Right lobe of liver (tissue), 6 donors: ENCODE measurements around the gene ZFP36. TPM values are rescaled to one million over a fixed set of nuclear protein-coding genes. Genes with fewer than 3 reads are reported as not detected.

Source experiments
- ATAC-seq, 4 donors: fragments of 200-7000 bp; cut with Tn5 transposase; one replicate each; pipeline ENCODE4 v1.9.1; 2020; ENCODE audit warnings: mild to moderate bottlenecking in 4 of 4, moderate library complexity in 4 of 4
- DNase-seq, 3 donors: peaks; one replicate each; pipeline ENCODE4 v3.0.0-alpha.2; 2020
- H3K27ac ChIP-seq, 3 donors: fragments of 200-600 bp; one replicate each; pipeline ENCODE4 v1.8.0; 2022
- H3K27me3 ChIP-seq, 2 donors: fragments of 200-600 bp; one replicate each; pipeline ENCODE4 v1.8.0; 2022
- H3K36me3 ChIP-seq, 4 donors: fragments of 200-600 bp; sonication (generic) in 1 of 4; one replicate each; pipeline versions ENCODE4 v1.5.1 to v1.8.0; 2017 to 2022; ENCODE audit warnings: control low read depth in 1 of 4
- H3K4me1 ChIP-seq, 4 donors: fragments of 200-600 bp; sonication (generic) in 1 of 4; one replicate each; pipeline versions ENCODE4 v1.5.1 to v1.8.0; 2017 to 2022; ENCODE audit warnings: control low read depth in 1 of 4
- H3K4me3 ChIP-seq, 3 donors: fragments of 200-600 bp; one replicate each; pipeline ENCODE4 v1.8.0; 2022
- H3K9me3 ChIP-seq, 4 donors: fragments of 200-600 bp; sonication (generic) in 1 of 4; one replicate each; pipeline versions ENCODE4 v1.5.1 to v1.8.0; 2017 to 2022; ENCODE audit warnings: control low read depth in 1 of 4
- CTCF ChIP-seq, 4 donors: fragments of 200-600 bp in 3 of 4; fragments of 450-650 bp in 1 of 4; IDR thresholded peaks; one replicate each; pipeline versions ENCODE4 v1.5.1 to v1.8.0; 2016 to 2022; ENCODE audit warnings: antibody characterized with exemption in 4 of 4, mild to moderate bottlenecking in 2 of 4
- POLR2A ChIP-seq: fragments of 450-650 bp; IDR thresholded peaks from one replicate; pipeline ENCODE4 v1.6.1; 2017; ENCODE audit warnings: antibody characterized with exemption, mild to moderate bottlenecking
- WGBS: methylation state at CpG from one replicate; pipeline ENCODE4 v1.1.6; 2018; ENCODE audit warnings: low coverage, low lambda C conversion rate; ENCODE audit not compliant: insufficient coverage; ENCODE audit errors: missing lambda C conversion rate; 5-methylcytosine and 5-hydroxymethylcytosine counted together
- intact Hi-C, 2 donors: fragments of 100-400 bp; cut with DNase I; formaldehyde crosslinking; loops; one replicate each; pipeline versions ENCODE4 v1.11.2 to v1.14.1; 2022
- total RNA-seq, 6 experiments: library from RNA; depleted of rRNA in 2 of 6; stranded (reverse); fragments of >200 nt in 2 of 6; fragmentation: NEBNext Ultra II Directional in 3 of 6; extraction: Animal tissue kit (Norgen Biotek cat#: 25700) in 3 of 6; gene quantifications; one replicate each; pipeline versions ENCODE4 v1.1.0 to v1.2.4, GENCODE V29; 2016 to 2023
- donor health status: DM: no; HTN: yes; CAD: no.
- donor health status: DM: no; HTN: no; CAD: no.
- donor health status: DM: no; HTN: no; CAD: no.
- donor health status: DM: no; HTN: yes; CAD: no.
- donor health status: DM: no; HTN: yes; CAD: no.

ZFP36 gene
- total RNA-seq, 6 experiments from 2014 or later, result 28.3 to 156 (median 91.7) TPM

- no peak for ATAC-seq
- H3K4me1 ChIP-seq, result peaks cover 0 to 33% (median 15%) of the 10 kb centered on the region in 4 donors
Observed at GRCh38 chr19:39405261-39405957, 1.2 kb upstream of the ZFP36 start.

GRCh38 chr19:39405958-39406655, 540 bp upstream of the ZFP36 start:
- intact Hi-C loops, result no loop called here
- peaks cover 0 to 26% (median 13%) of the 10 kb centered on the region in 4 donors for H3K4me1 ChIP-seq
- WGBS, result 8% methylated on average over 22 of the region's 22 CpGs
- TF ChIP-seq POLR2A (no peak), CTCF (IDR thresholded peaks at IDR 0.05) (no peak)
- no peaks in the 10 kb centered on the region for H3K9me3 ChIP-seq
- no peaks in the 10 kb centered on the region for H3K27me3 ChIP-seq
- peak in 3 of 4 donors; percentile 0 to 1 (median 0) for ATAC-seq
- H3K4me3 ChIP-seq, result peak overlapping the region; percentile 84 to 99 (median 97)
- no peak for DNase-seq
- H3K36me3 ChIP-seq, result peaks cover 0 to 11% (median 7%) of the 10 kb centered on the region in 4 donors
- H3K27ac ChIP-seq, result peak overlapping the region; percentile 93 to 100 (median 99)

More at GRCh38 chr19:39405261-39405957, 1.2 kb upstream of the ZFP36 start:
- peak in 1 of 3 donors; percentile 57 for DNase-seq
- H3K9me3 ChIP-seq, result no peaks in the 10 kb centered on the region
- WGBS, result 93% methylated on average over 7 of the region's 17 CpGs
- peak overlapping the region; percentile 93 to 100 (median 99) for H3K27ac ChIP-seq
- intact Hi-C loops, result no loop called here
- TF ChIP-seq POLR2A (no peak), CTCF (IDR thresholded peaks at IDR 0.05) (no peak)
- H3K27me3 ChIP-seq, result no peaks in the 10 kb centered on the region
- peaks cover 0 to 11% (median 7%) of the 10 kb centered on the region in 4 donors for H3K36me3 ChIP-seq
- H3K4me3 ChIP-seq, result peak overlapping the region in 1 of 3 donors; percentile 84

GRCh38 chr19:39407410-39407659, 688 bp downstream of the ZFP36 start:
- ATAC-seq (no peak), DNase-seq (peak in 1 of 3 donors; percentile 68)
- TF ChIP-seq CTCF (IDR thresholded peaks at IDR 0.05), result no peak
- no peak for TF ChIP-seq POLR2A
- no CpG with 5 or more reads among the region's 14 CpGs for WGBS
- H3K36me3 ChIP-seq, result peaks cover 0 to 11% (median 7%) of the 10 kb centered on the region in 4 donors
- intact Hi-C loops, result no loop called here
- peaks cover 0 to 18% (median 9%) of the 10 kb centered on the region in 4 donors for H3K4me1 ChIP-seq
- no peaks in the 10 kb centered on the region for H3K9me3 ChIP-seq
- no peaks in the 10 kb centered on the region for H3K27me3 ChIP-seq
- H3K4me3 ChIP-seq, result peak overlapping the region; percentile 84 to 99 (median 97)
- peak overlapping the region; percentile 93 to 100 (median 99) for H3K27ac ChIP-seq

- peak overlapping the region; percentile 84 to 99 (median 97) for H3K4me3 ChIP-seq
- peak overlapping the region; percentile 93 to 100 (median 99) for H3K27ac ChIP-seq
- intact Hi-C loops, result no loop called here
- no peaks in the 10 kb centered on the region for H3K9me3 ChIP-seq
- ATAC-seq (no peak), DNase-seq (peak; percentile 57 to 77 (median 68))
- under 1% methylated on average over 17 of the region's 40 CpGs for WGBS
- H3K4me1 ChIP-seq, result peaks cover 0 to 16% (median 9%) of the 10 kb centered on the region in 4 donors
- no peaks in the 10 kb centered on the region for H3K27me3 ChIP-seq
- H3K36me3 ChIP-seq, result peaks cover 0 to 11% (median 7%) of the 10 kb centered on the region in 4 donors
- TF ChIP-seq POLR2A, result peak; percentile 67
- TF ChIP-seq CTCF (IDR thresholded peaks at IDR 0.05), result no peak
Observed at GRCh38 chr19:39407660-39408391, 1.2 kb downstream of the ZFP36 start.
